HG03469 (cell line): ENCODE measurements around the gene DNAJB2.
"Not testable (repeated sequence)": the region's sequence is repeated elsewhere in the genome, so short reads cannot be mapped to it uniquely, and the experiment has no call there.

Source experiments
- ATAC-seq: cut with Tn5 transposase; IDR thresholded peaks from one replicate; pipeline ENCODE4 v1.9.1; 2021; ENCODE audit warnings: mild to moderate bottlenecking, moderate library complexity, moderate number of reproducible peaks; ENCODE audit not compliant: unreplicated experiment

Gene DNAJB2

GRCh38 chr2:219298759-219299371, 19.7 kb downstream of the DNAJB2 start:
- ATAC-seq, result no peak

DNA sequence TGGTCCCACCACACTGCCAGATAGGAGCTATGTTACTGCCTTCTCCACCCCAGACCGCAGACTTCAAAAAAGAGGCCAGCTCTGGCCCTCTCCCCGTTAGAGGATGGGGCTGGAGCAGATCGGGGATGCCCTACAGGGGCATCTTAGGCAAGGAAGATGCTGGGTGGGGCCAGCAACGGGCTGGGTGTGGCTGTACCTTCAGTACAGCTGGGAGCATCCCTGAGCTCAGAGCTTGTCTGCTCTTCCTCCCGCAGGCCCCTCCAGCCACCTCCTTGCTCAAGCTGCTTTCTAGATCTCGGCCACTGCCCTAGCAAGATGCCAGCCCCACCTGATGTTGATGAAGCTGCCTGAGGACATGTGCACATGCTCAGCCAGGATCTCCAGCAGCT, 20.2 kb downstream of the DNAJB2 start:
- no peak for ATAC-seq

- ATAC-seq, result no peak
Observed at GRCh38 chr2:219300022-219300421, 20.9 kb downstream of the DNAJB2 start.

DNA sequence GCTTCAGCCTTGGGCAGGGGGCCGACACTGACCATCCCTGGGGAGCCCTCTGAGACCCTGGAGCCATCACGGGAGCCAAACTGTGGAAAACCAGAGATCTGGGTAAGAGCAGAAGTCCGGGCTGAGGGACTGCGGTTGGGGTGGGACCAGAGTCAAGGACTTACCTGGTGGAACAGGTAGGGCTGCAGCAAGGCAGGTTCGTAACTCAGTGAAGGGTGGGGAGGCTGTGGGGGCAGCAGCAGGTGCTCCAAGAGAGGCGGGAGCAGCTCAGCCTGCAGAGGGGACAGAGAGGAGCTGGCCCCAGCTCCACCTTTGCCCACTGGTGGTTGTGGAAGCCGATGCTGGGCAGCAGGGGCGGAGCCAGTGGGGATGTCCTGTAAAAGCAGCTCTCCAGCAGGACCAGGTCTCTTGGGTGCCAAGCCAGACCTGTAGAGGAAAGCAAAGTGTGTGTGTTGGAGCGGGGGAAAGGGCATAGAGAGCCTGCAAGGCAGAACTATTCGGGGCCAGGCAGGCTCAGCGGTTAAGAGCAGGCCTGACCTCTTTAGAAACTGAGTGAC, 23.3 kb downstream of the DNAJB2 start:
- ATAC-seq, result no peak

DNA sequence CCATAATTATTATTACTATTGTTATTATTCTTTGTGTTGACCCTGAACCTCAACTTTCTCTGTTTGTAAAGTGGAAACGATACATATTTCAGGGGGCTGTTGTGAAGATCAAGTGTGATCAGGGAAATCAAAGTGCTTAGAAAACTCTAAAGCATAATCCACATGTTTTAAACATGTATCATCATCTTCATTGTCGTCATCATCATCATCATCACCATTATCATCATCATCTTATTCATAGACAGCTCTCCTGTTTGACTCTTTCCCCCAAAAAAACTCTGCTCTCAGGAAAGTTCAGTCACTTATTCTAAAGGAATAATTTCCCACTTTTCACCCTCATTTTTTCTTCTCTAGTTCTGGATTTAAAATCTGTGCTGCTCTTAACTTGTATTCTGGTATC, 25.1 kb downstream of the DNAJB2 start:
- no peak for ATAC-seq

DNA sequence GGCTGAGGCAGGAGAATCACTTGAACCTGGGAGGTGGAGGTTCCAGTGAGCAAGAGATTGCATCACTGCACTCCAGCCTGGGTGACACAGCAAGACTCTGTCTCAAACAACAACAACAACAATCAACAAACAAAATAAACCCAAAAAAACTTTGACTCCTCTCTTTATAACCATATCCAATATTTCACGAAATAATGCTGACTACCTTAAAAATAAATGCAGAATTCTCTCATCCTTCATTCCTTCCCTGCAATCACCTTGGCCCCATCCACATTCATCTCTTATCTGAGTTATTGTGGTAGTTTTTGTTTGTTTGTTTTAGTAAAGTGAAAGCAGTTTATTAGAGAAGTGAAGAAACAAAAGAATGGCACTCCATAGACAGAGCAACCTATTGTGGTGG, 26.9 kb downstream of the DNAJB2 start:
- ATAC-seq, result no peak

DNA sequence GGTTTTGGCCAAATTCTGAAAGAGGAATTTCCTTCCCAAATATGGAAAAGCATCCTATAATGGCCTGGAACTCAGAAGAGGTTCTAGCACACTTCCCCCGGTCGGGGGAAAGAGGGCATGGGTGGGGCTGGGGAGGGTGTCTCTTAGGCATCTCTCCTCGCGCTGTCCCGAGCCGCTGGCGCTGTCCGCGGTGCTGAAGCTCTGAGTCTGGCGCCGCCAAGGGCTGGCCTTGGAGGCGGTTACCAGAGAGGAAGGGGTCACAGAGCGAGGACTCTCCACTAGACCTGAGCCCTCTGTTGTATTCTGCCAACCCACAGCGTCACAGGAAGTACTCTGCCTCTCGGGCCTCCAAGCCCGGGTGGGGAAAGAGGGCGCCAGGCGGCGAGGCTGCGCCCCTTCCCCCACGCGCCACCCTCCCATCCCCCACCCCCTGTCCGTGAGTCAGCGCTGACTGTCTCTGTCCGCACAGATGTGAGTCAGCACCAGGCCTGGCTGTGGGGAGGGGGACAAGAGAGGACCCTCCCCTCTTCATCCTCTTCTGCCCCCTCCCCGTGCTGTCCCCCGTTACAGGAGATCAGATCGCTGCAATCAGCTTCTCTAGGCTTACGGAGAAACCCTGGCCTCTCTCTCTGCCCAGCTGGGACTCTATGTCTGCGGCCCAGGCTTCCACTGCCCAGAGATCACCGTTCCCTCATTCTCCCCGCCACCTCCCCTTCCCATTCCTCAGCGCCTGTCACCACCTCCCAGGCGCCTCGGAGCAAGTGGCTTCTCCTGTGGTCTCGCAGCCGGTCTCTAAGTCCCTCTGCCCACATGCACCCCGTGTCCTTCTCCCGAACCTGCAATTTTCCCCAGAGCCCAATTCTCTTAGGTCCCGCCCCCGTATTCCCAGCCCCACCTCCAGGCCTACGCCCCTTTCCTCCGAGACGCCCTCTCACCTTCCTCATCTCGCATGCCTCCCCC, 29.3 kb downstream of the DNAJB2 start:
- no peak for ATAC-seq

DNA sequence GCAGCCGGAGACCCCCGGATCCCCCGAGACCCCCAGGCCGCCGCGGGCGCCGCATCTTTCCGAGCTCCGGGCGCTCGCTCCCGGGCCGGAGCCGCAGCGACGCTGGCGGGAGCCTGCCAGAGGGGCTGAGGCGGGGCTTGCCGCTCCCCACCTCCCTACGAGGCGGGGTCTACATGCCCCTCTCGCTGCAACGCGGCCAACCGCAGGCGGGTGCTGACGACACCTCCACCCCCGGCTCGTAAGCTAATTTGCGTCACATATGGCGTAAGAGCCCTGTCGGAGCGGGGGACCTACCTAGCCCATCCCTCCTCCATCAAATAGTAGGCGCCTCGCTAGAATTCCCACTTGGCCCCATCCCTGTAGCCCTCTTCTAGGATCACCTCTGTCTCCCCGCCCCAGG, 30.1 kb downstream of the DNAJB2 start, which contains the start of gene PTPRN:
PTPRN (minus strand) TSS at position 124 of the 400 bp plus-strand sequence; CDS start at position 55, 69 bp downstream.
- ATAC-seq, result no peak

DNA sequence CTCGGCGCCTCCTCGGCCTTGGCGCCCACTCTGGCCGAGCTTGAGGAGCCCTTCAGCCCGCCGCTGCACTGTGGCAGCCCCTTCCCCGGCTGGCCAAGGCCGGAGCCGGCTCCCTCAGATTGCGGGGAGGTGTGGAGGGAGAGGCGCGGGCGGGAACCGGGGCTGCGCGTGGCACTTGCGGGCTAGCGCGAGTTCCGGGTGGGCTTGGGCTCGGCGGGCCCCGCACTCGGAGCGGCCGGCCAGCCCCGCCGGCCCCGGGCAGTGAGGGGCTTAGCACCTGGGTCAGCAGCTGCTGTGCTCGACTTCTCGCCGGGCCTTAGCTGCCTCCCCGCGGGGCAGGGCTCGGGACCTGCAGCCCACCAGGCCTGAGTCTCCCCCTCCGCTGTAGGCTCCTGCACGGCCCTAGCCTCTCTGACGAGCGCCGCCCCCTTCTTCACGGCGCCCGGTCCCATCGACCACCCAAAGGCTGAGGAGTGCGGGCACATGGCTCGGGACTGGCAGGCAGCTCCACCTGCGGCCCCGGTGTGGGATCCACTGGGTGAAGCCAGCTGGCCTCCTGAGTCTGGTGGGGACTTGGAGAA, 33.6 kb downstream of the DNAJB2 start:
- ATAC-seq, result not testable (repeated sequence)

- no peak for ATAC-seq
Observed at GRCh38 chr2:219314804-219315468, 35.8 kb downstream of the DNAJB2 start.

GRCh38 chr2:219323434-219323833, 44.3 kb downstream of the DNAJB2 start:
- ATAC-seq, result no peak

GRCh38 chr2:219325136-219325535, 46.0 kb downstream of the DNAJB2 start:
- no peak for ATAC-seq

- no peak for ATAC-seq
Observed at GRCh38 chr2:219325657-219326315, 46.6 kb downstream of the DNAJB2 start.

DNA sequence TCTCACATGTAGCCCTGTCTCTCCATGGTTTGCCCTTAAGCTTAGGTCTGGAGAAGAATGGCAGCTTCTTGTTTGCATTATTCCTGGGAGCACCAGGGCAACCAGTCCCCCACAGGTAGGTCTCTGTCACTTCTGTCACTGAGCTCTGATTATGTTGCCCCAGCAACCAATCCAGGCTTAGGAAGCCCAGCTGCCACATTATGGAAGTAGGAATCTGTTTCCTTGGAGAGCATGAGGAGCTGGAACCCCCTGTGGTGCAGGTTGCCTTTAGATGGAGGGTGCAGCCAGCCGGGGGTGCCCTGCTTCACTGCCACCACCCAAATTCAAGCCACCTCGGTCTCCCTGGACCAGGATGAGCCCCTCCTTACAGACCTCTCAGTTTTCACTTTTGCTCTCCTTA, 48.6 kb downstream of the DNAJB2 start:
- ATAC-seq, result no peak

GRCh38 chr2:219331560-219332213, 52.5 kb downstream of the DNAJB2 start:
- no peak for ATAC-seq

GRCh38 chr2:219332542-219332941, 53.4 kb downstream of the DNAJB2 start, which contains the start of gene RESP18:
Gene RESP18 (minus strand): TSS chr2:219332744.
- ATAC-seq, result no peak

- no peak for ATAC-seq
Observed at GRCh38 chr2:219334076-219334475, 54.9 kb downstream of the DNAJB2 start.

DNA sequence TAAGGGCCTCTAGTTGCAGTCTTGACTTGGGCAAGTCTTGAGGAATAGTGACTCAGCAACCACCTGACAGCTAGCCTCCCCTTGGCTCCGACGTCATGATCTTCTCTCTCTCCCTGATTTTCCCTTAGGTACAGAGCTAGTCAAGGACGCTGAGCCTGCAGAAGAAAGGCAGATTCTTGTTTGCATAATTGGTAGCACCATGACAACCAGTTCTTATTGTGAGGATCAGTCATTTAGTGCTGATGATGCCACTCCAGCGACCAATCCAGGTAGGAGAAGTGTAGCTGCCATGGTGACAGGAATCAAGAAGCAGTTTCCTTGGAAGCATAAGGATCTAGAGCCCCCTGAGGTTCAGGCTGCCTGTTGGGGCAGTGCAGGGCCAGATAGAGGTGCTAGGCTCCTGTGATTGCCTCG, 56.2 kb downstream of the DNAJB2 start:
- ATAC-seq, result no peak
